PC-3 (cell line): ENCODE data around the gene OXSR1. TPM values are rescaled to one million over a fixed set of nuclear protein-coding genes. Genes with fewer than 3 reads are reported as not detected.
A peak's percentile ranks its signal among the peaks of the same experiment; 100 is the strongest.

Experiments
- ATAC-seq: fragments of 200-7000 bp; cut with Tn5 transposase; 2 replicates; pipeline ENCODE4 v1.9.1; 2020; ENCODE audit warnings: mild to moderate bottlenecking, moderate library complexity
- BruUV-seq: library from RNA; stranded (reverse); fragments of 400-500 nt; replicated peaks from 2 replicates; lab custom pipeline; 2021; lab: Mats Ljungman, UMichigan
- CTCF ChIA-PET: fragments of 300-600 bp; sonication (Branson Sonifier 250); formaldehyde crosslinking; loops from one replicate; lab custom pipeline; 2022; ENCODE audit warnings: antibody characterized with exemption; lab: Charles Lee
- POLR2A ChIA-PET: fragments of 300-600 bp; sonication (Branson Sonifier 250); formaldehyde crosslinking; loops from one replicate; lab custom pipeline; 2022; ENCODE audit warnings: antibody characterized with exemption; ENCODE audit not compliant: unreplicated experiment; lab: Charles Lee
- DNase-seq: peaks from one replicate; pipeline ENCODE4 v3.0.0-alpha.2; 2015
- H2AFZ ChIP-seq: fragments of 300-600 bp; sonication (generic); 2 replicates; pipeline ENCODE4 v1.6.0; 2016; ENCODE audit warnings: antibody characterized with exemption, low read length
- H3F3A ChIP-seq: fragments of 300-600 bp; sonication (generic); one replicate; pipeline ENCODE4 v1.6.0; 2017; ENCODE audit warnings: antibody characterized with exemption, low read length, control low read depth, mild to moderate bottlenecking; ENCODE audit not compliant: unreplicated experiment
- H3K27ac ChIP-seq: fragments of 300-600 bp; sonication (generic); 2 replicates; pipeline ENCODE4 v1.5.1; 2016; ENCODE audit warnings: mild to moderate bottlenecking, low read length
- H3K27me3 ChIP-seq: fragments of 300-600 bp; sonication (generic); 2 replicates; pipeline ENCODE4 v1.6.1; 2016; ENCODE audit warnings: low read length, mixed read lengths
- H3K36me3 ChIP-seq: fragments of 300-600 bp; sonication (generic); 2 replicates; pipeline ENCODE4 v1.6.1; 2016; ENCODE audit warnings: low read depth, mixed run types, low read length, mixed read lengths
- H3K4me1 ChIP-seq: fragments of 300-600 bp; sonication (generic); 2 replicates; pipeline ENCODE4 v1.5.1; 2016; ENCODE audit warnings: low read length; ENCODE audit not compliant: insufficient read depth
- H3K4me2 ChIP-seq: fragments of 300-600 bp; sonication (generic); 2 replicates; pipeline ENCODE4 v1.6.0; 2016; ENCODE audit warnings: low read length
- H3K4me3 ChIP-seq: fragments of 300-600 bp; sonication (generic); 2 replicates; pipeline ENCODE4 v1.5.1; 2016; ENCODE audit warnings: mild to moderate bottlenecking, low read length, mixed read lengths
- H3K79me2 ChIP-seq: fragments of 300-600 bp; sonication (generic); 2 replicates; pipeline ENCODE4 v1.6.1; 2017; ENCODE audit warnings: low read length, mixed read lengths
- H3K9ac ChIP-seq: fragments of 300-600 bp; sonication (generic); 2 replicates; pipeline ENCODE4 v1.6.0; 2016; ENCODE audit warnings: mild to moderate bottlenecking, low read length
- H3K9me2 ChIP-seq: fragments of 300-600 bp; sonication (generic); replicated peaks from 2 replicates; pipeline ENCODE4 v1.6.1; 2016; ENCODE audit warnings: mixed run types, low read length, mixed read lengths
- H3K9me3 ChIP-seq: fragments of 300-600 bp; sonication (generic); 2 replicates; pipeline ENCODE4 v1.6.1; 2016; ENCODE audit warnings: low read length, mixed read lengths
- H4K20me1 ChIP-seq: fragments of 300-600 bp; sonication (generic); 2 replicates; pipeline ENCODE4 v1.6.1; 2016; ENCODE audit warnings: low read length, mixed read lengths
- EZH2 ChIP-seq: fragments of 300-600 bp; sonication (generic); IDR thresholded peaks from one replicate; pipeline ENCODE4 v1.6.1; 2017; ENCODE audit warnings: antibody characterized with exemption, mild to moderate bottlenecking, low read length; ENCODE audit not compliant: unreplicated experiment
- EZH2phosphoT487 ChIP-seq: fragments of 300-600 bp; sonication (generic); IDR thresholded peaks from 2 replicates; pipeline ENCODE4 v1.6.1; 2018; ENCODE audit warnings: mild to moderate bottlenecking, antibody characterized with exemption, low read length, borderline replicate concordance
- intact Hi-C: fragments of 100-400 bp; cut with micrococcal nuclease; formaldehyde crosslinking; loops from 2 replicates; pipeline ENCODE4 v1.9.0; 2023
- total RNA-seq: library from RNA; depleted of rRNA; stranded (reverse); fragments of >200 nt; gene quantifications from 2 replicates; pipeline ENCODE4 v1.2.3, GENCODE V29; 2014
- TF ChIP-seq, protein P1 (sequence below): fragments of 300-600 bp; sonication (generic); conservative IDR thresholded peaks from 2 replicates; pipeline ENCODE4 v1.5.1; 2017; ENCODE audit warnings: antibody characterized with exemption, low read depth, mild to moderate bottlenecking, low read length

The OXSR1 gene
- total RNA-seq, 1 experiment from 2014 or later = 42.2 TPM

DNA sequence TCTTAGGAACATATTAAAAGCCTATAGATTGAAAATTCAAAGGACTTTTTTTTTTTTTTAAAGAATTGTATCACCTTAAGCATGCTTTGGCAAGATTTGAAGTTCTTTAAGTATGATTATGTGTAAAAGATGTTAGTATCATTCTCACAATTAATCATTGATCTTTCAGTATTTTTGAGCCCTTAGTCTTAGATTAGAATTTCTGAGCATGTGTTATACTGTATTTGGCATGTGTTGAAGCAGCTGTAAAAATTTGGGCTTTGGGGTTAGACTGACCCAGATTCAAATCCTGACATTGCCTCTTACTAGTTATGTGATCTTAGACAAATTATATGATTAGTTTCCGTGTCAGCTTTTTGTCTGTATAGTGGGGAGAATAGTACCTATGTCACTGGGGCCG is 6.3 kb downstream of the OXSR1 start:
- Histone ChIP-seq H3K27ac (no peak overlapping the region), H3K4me2 (no peak overlapping the region), H3K36me3 (no peaks in the 10 kb centered on the region), H4K20me1 (peaks cover 84% of the 10 kb centered on the region), H3K4me3 (no peak overlapping the region), H3K9me3 (no peaks in the 10 kb centered on the region), H3K9me2 (no peaks in the 10 kb centered on the region), H2AFZ (no peak overlapping the region), H3K4me1 (peaks cover 63% of the 10 kb centered on the region), H3F3A (peaks cover 3% of the 10 kb centered on the region), H3K79me2 (peaks cover 100% of the 10 kb centered on the region), H3K9ac (no peak overlapping the region), H3K27me3 (no peaks in the 10 kb centered on the region)
- no TSS peak for BruUV-seq
- TF ChIP-seq EZH2 (no peak), EZH2phosphoT487 (no peak)
- TF ChIP-seq, protein P1, sequence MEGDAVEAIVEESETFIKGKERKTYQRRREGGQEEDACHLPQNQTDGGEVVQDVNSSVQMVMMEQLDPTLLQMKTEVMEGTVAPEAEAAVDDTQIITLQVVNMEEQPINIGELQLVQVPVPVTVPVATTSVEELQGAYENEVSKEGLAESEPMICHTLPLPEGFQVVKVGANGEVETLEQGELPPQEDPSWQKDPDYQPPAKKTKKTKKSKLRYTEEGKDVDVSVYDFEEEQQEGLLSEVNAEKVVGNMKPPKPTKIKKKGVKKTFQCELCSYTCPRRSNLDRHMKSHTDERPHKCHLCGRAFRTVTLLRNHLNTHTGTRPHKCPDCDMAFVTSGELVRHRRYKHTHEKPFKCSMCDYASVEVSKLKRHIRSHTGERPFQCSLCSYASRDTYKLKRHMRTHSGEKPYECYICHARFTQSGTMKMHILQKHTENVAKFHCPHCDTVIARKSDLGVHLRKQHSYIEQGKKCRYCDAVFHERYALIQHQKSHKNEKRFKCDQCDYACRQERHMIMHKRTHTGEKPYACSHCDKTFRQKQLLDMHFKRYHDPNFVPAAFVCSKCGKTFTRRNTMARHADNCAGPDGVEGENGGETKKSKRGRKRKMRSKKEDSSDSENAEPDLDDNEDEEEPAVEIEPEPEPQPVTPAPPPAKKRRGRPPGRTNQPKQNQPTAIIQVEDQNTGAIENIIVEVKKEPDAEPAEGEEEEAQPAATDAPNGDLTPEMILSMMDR = no peak
- ChIA-PET CTCF (no interaction called here), POLR2A (no interaction called here)
- DNase-seq = no peak
- intact Hi-C loops = no loop called here
- no peak for ATAC-seq

DNA sequence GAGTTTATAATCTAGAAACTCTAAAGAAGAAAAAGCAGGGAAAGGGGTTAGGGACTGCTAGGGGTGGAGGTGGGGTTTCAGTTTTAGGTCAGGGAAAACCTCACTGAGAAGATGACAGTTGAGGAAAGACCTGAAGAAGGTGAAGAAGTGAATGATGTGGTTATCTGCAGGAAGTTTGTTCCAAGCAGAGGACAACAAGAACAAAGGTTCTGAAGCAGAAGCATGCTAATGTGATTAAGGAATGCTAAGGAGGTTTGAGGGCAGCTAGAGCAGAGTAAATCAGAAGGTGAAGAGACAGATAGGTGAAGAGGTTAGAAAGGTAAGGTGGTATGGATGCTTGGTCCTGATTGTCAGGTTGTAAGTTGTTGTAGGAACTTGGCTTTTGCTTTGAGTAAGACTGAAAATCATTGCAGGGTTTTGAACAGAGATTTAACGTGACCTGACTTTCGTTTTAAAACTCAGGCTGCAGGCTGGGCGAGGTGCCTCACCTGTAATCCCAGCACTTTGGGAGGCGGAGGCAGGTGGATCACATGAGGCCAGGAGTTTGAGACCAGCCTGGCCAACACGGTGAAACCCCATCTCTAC is 8.6 kb downstream of the OXSR1 start:
- Histone ChIP-seq H4K20me1 (peaks cover 83% of the 10 kb centered on the region), H3K4me3 (no peak overlapping the region), H3K9me3 (no peaks in the 10 kb centered on the region), H3F3A (no peaks in the 10 kb centered on the region), H3K36me3 (peaks cover under 1% of the 10 kb centered on the region; the same call in 1 of the 2 replicates), H3K4me2 (peak overlapping the region; percentile 44; the same call in 1 of the 2 replicates), H3K79me2 (peaks cover 99% of the 10 kb centered on the region), H3K9me2 (no peaks in the 10 kb centered on the region), H2AFZ (no peak overlapping the region), H3K27me3 (no peaks in the 10 kb centered on the region), H3K27ac (no peak overlapping the region), H3K4me1 (peaks cover 41% of the 10 kb centered on the region), H3K9ac (no peak overlapping the region)
- intact Hi-C loops = no loop called here
- BruUV-seq = no TSS peak
- no peak for DNase-seq
- ChIA-PET POLR2A (no interaction called here), CTCF (no interaction called here)
- TF ChIP-seq EZH2 = no peak
- no peak; the same call in 1 of the 2 replicates for ATAC-seq

DNA sequence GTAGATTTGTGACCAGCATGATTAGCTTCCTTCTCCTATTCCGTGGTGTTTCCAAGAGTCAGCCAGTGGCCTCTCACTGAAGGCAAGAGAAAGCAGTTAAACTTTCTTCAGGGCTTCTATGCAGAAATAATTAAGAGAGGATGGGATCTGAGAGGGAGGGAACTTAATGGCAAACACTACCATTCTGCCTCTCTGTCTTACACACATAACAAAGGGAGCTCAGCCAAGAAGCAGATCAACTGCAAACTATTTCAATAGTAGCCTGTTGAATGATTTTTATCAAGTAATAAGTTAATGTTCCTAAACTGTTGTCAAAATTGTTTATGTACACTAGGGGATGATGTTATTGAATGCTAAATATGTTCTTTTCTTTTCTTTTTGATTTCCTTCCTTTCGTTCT is 11.8 kb downstream of the OXSR1 start:
- Histone ChIP-seq H3F3A (no peaks in the 10 kb centered on the region), H3K9ac (no peak overlapping the region), H3K79me2 (peaks cover 99% of the 10 kb centered on the region), H3K36me3 (peaks cover 10% of the 10 kb centered on the region; the same call in 1 of the 2 replicates), H3K9me3 (no peaks in the 10 kb centered on the region), H3K27me3 (no peaks in the 10 kb centered on the region), H2AFZ (no peak overlapping the region), H3K4me1 (peaks cover 22% of the 10 kb centered on the region), H3K27ac (no peak overlapping the region), H4K20me1 (peaks cover 85% of the 10 kb centered on the region), H3K9me2 (no peaks in the 10 kb centered on the region), H3K4me2 (no peak overlapping the region), H3K4me3 (no peak overlapping the region)
- ChIA-PET CTCF (no interaction called here), POLR2A (no interaction called here)
- intact Hi-C loops = no loop called here
- BruUV-seq = no TSS peak
- no peak for TF ChIP-seq EZH2phosphoT487
- TF ChIP-seq EZH2 = no peak
- DNase-seq = no peak
- no peak for ATAC-seq
